NCI-H2196 (cell line): Measurements from ENCODE around the gene CARD10.
A peak's percentile ranks its signal among the peaks of the same experiment; 100 is the strongest.
"Not testable (repeated sequence)": the region's sequence is repeated elsewhere in the genome, so short reads cannot be mapped to it uniquely, and the experiment has no call there.

ENCODE experiments used
- DNase-seq: peaks from one replicate; lab custom pipeline; 2025; ENCODE audit not compliant: unreplicated experiment; lab: John Stamatoyannopoulos, UW

The CARD10 gene

GRCh38 chr22:37468201-37468695 is 51.0 kb downstream of the CARD10 start:
- DNase-seq = not testable (repeated sequence)

- no peak for DNase-seq
These were observed 51.7 kb downstream of the CARD10 start for GRCh38 chr22:37467391-37467955.

- no peak for DNase-seq
These were observed 55.0 kb downstream of the CARD10 start for GRCh38 chr22:37464181-37464580.

- no peak for DNase-seq
These were observed 56.2 kb downstream of the CARD10 start for GRCh38 chr22:37462983-37463382.

- no peak for DNase-seq
These were observed 56.8 kb downstream of the CARD10 start for GRCh38 chr22:37462436-37462835.

GRCh38 chr22:37461961-37462360 is 57.3 kb downstream of the CARD10 start:
- no peak for DNase-seq

GRCh38 chr22:37460684-37461083 is 58.5 kb downstream of the CARD10 start:
- DNase-seq = no peak

GRCh38 chr22:37459206-37459605 is 60.0 kb downstream of the CARD10 start:
- DNase-seq = no peak

- DNase-seq = peak; percentile 37
These were observed 61.9 kb downstream of the CARD10 start for GRCh38 chr22:37457093-37457893.

- no peak for DNase-seq
These were observed 62.9 kb downstream of the CARD10 start for GRCh38 chr22:37456346-37456745.

- DNase-seq = no peak
These were observed 63.3 kb downstream of the CARD10 start for GRCh38 chr22:37455896-37456295.

GRCh38 chr22:37454857-37455686 is 64.1 kb downstream of the CARD10 start:
- no peak for DNase-seq

GRCh38 chr22:37453696-37454095 is 65.5 kb downstream of the CARD10 start:
- no peak for DNase-seq

- DNase-seq = no peak
These were observed 68.0 kb downstream of the CARD10 start for GRCh38 chr22:37451218-37451617.

- no peak for DNase-seq
These were observed 69.7 kb downstream of the CARD10 start for GRCh38 chr22:37449331-37450001.

- DNase-seq = no peak
These were observed 70.6 kb downstream of the CARD10 start for GRCh38 chr22:37448516-37449127.

- DNase-seq = no peak
These were observed 73.7 kb downstream of the CARD10 start for GRCh38 chr22:37445501-37445900.

GRCh38 chr22:37443977-37444376 is 75.2 kb downstream of the CARD10 start:
- no peak for DNase-seq

GRCh38 chr22:37443086-37443485 is 76.1 kb downstream of the CARD10 start:
- no peak for DNase-seq

GRCh38 chr22:37442537-37442936 is 76.7 kb downstream of the CARD10 start:
- DNase-seq = no peak

GRCh38 chr22:37442135-37442534 is 77.1 kb downstream of the CARD10 start:
- DNase-seq = no peak
